Renal cortical epithelial cell (primary cell): Measurements from ENCODE around the gene FUOM. TPM values are rescaled to one million over a fixed set of nuclear protein-coding genes. Genes with fewer than 3 reads are reported as not detected.

ENCODE experiments used
- DNase-seq: peaks from one replicate; pipeline ENCODE4 v3.0.0-alpha.2; 2011; ENCODE audit warnings: low read depth
- total RNA-seq: library from RNA; depleted of rRNA; stranded (reverse); fragments of >200 nt; gene quantifications from 2 replicates; pipeline ENCODE4 v1.2.3, GENCODE V29; 2014

FUOM gene
- total RNA-seq, 1 donor from 2014 or later, result 6.3 TPM

GRCh38 chr10:133312016-133312768 is 45.6 kb downstream of the FUOM start:
- DNase-seq, result no peak

GRCh38 chr10:133311570-133311969 is 46.2 kb downstream of the FUOM start:
- no peak for DNase-seq

DNA sequence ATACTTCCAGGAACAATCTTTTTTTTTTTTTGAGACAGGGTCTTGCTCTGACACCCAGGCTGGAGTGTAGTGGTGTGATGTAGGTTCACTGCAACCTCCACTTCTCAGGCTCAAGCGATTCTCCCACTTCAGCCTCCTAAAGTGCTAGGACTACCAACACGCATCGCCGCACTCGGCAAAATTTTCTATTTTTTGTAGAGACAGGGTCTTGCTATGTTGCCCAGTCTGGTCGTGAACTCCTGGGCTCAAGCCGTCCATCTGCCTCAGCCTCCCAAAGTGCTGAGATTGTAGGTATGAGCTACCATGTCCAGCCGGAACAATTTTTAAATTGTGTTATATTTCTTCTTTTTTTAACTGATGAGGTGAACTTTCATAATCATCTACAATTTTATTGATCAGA is 47.0 kb downstream of the FUOM start:
- no peak for DNase-seq

GRCh38 chr10:133310399-133310755 is 47.4 kb downstream of the FUOM start:
- no peak for DNase-seq

DNA sequence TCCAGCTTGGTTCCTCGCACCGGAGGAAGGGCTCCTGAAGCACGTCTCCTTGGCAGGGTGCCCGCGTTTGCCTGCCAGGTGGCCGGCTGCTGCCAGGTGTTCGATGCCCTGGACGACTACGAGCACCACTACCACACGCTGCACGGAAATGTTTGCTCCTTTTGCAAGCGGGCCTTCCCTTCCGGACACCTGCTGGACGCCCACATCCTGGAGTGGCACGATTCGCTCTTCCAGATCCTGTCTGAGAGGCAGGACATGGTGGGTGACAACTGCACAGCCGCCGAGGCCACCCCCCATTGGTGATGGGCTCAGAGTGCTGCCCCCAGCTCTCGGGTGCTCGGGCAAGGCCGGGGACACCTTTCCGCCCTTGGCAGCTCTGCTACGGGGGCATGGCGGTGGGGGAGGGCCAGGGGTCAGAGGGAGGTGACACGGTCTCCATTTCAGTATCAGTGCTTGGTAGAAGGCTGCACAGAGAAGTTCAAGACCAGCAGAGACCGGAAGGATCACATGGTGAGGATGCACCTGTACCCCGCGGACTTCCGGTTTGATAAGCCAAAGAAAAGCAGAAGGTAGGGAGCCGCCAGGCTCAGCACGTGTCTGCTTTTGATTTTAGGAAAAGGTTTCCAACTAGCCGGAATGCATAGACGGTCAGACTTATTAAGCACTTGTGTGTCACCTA is 48.0 kb downstream of the FUOM start:
- DNase-seq, result no peak

- DNase-seq, result peak; percentile 70
Observed at GRCh38 chr10:133309100-133309719, 48.6 kb downstream of the FUOM start.

GRCh38 chr10:133308421-133309099 is 49.3 kb downstream of the FUOM start, which contains the start of the genes TUBGCP2 and ZNF511:
Gene TUBGCP2, minus strand, starts transcription at chr10:133308872. Its CDS starts 5,931 bp downstream, at chr10:133302941.
Gene ZNF511, plus strand, starts transcription at chr10:133308914. Its CDS starts 30 bp downstream, at chr10:133308944.
- DNase-seq, result peak; percentile 34

DNA sequence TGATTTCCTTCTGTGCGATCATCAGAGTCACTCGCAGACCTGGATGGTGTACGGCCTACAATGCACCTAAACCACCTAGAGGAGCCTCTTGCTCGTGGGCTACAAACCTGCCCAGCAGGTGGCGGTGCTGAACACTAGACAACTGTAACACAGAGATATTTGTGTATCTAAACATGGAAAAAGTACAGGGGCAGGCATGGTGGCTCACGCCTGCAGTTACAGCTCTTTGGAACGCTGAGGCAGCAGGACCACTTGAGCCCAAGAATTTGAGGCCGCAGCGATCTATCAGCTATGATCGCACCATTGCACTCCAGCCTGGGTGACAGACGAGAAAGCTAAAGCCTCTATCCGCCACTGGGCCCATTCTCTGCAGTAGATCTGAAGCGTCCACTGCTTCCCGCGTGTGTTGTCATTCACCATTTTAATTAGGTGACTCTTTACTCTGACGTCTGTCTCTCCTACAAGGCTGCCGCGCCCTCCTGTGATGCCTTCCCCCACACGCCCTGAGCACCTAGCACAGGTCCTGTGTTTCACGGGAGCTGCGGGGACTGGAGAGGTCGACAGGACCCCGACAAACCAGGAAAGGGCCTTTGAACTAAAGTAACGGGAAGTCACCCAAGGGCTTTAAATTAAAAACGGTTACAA is 49.9 kb downstream of the FUOM start:
- DNase-seq, result peak; percentile 81

DNA sequence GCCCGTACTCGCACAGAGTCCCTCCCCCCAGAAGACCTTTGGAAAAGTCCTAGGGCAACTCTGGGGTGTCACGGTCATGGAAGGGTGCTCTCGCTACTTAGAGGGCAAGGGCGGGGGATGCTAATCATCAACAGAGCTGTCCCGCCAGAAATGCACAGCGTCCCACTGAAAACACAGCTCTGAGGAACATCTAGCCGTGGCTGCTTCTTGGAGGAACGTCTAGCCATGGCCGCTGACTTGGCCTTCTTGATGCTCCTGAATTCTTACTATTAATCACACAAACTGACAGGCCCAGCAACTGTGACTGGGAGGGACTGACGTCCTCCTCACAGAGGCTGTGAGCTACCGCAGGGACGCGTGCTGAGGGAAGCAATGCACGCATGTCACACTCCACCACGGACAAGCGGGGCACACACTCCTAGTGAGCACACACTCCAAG is 50.9 kb downstream of the FUOM start:
- DNase-seq, result peak; percentile 63

GRCh38 chr10:133306097-133306476 is 51.7 kb downstream of the FUOM start:
- DNase-seq, result no peak

Other genes with a start within 250 kb of the FUOM start
- gene KNDC1, start 197.8 kb downstream of the FUOM start, total RNA-seq, result 0.25 TPM in 1 of 2 replicates, not detected in the other
- not detected in 2 replicates for gene UTF1, start 127.8 kb downstream of the FUOM start, total RNA-seq
- not detected in 2 replicates for gene VENTX, start 120.2 kb downstream of the FUOM start, total RNA-seq
- 1.6 and 15.8 TPM in 2 replicates for gene ADAM8, start 81.2 kb downstream of the FUOM start, total RNA-seq
- gene TUBGCP2, start 49.1 kb downstream of the FUOM start, total RNA-seq, result 76.0 and 77.1 TPM in 2 replicates
- gene ZNF511, start 49.1 kb downstream of the FUOM start, total RNA-seq, result 14.6 and 38.6 TPM in 2 replicates
- not detected in 2 replicates for gene CALY, start 21.1 kb downstream of the FUOM start, total RNA-seq
- not detected in 2 replicates for gene PRAP1, start 10.6 kb downstream of the FUOM start, total RNA-seq
- 110 and 133 TPM in 2 replicates for gene ECHS1, start 15.3 kb upstream of the FUOM start, total RNA-seq
- gene PAOX, start 21.2 kb upstream of the FUOM start, total RNA-seq, result 7.8 and 17.7 TPM in 2 replicates
- 35.8 and 46.6 TPM in 2 replicates for gene MTG1, start 36.1 kb upstream of the FUOM start, total RNA-seq
- gene SPRN, start 66.6 kb upstream of the FUOM start, total RNA-seq, result 0.17 and 0.35 TPM in 2 replicates
- gene SCART1, start 95.9 kb upstream of the FUOM start, total RNA-seq, result 0.35 and 1.4 TPM in 2 replicates
- gene CYP2E1, start 169.3 kb upstream of the FUOM start, total RNA-seq, result 0.40 and 7.6 TPM in 2 replicates
- 0.25 TPM in 1 of 2 replicates, not detected in the other for gene SYCE1, start 207.6 kb upstream of the FUOM start, total RNA-seq